Measurements from ENCODE around the gene BMP8A.

GRCh38 chr1:39570477-39571177 lies 79.2 kb downstream of the BMP8A start:
- TF ChIP-seq CTCF (IDR thresholded peaks at IDR 0.05 in 2 of 3, conservative IDR thresholded peaks at IDR 0.05 in 1 of 3; ENCODE audit: borderline replicate concordance in 1 of 3, insufficient read depth in 1 of 3, low read depth in 2 of 3, low read length in 2 of 3) (no peak), REST (IDR thresholded peaks at IDR 0.05; ENCODE audit: low read depth) (no peak), POLR2A (IDR thresholded peaks at IDR 0.05; ENCODE audit: borderline replicate concordance, extremely low read depth, insufficient read depth, insufficient read length) (no peak), FOSL1 (IDR thresholded peaks at IDR 0.05; ENCODE audit: low read depth) (no peak), CBX3 (IDR thresholded peaks at IDR 0.05; ENCODE audit: low read depth) (no peak), POLR2AphosphoS5 (IDR thresholded peaks at IDR 0.05; ENCODE audit: low read depth, low read length) (no peak), JUND (IDR thresholded peaks at IDR 0.05) (no peak), CEBPB (IDR thresholded peaks at IDR 0.05; ENCODE audit: low read depth) (no peak)

Measured in HCT116 (cell line).